Endothelial cell of umbilical vein (primary cell): Measurements from ENCODE around the gene HES6. TPM values are rescaled to one million over a fixed set of nuclear protein-coding genes. Genes with fewer than 3 reads are reported as not detected.

Source experiments
- BruUV-seq: library from RNA; stranded (reverse); fragments of 400-500 nt; replicated peaks from 2 replicates; lab custom pipeline; 2021; lab: Mats Ljungman, UMichigan
- CTCF ChIA-PET: fragments of 300-600, 350-600 bp; sonication (Branson Sonifier 250); formaldehyde crosslinking; loops from one replicate; lab custom pipeline; 2021; ENCODE audit warnings: antibody characterized with exemption, inconsistent platforms; lab: Charles Lee
- POLR2A ChIA-PET: fragments of 300-600, 350-600 bp; sonication (Branson Sonifier 250); formaldehyde crosslinking; loops from one replicate; lab custom pipeline; 2021; ENCODE audit warnings: antibody characterized with exemption, inconsistent platforms; lab: Charles Lee
- DNase-seq: peaks from one replicate; pipeline ENCODE4 v3.0.0-alpha.2; 2011; ENCODE audit warnings: low read depth, low spot score
- FAIRE-seq: peaks from 2 replicates; lab custom pipeline; 2011; peaks lifted over from hg19 to GRCh38; lab: Jason Lieb, UNC
- H2AFZ ChIP-seq: 2 replicates; pipeline ENCODE4 v1.6.0; 2012; ENCODE audit warnings: low read depth, low read length, control low read depth, inconsistent platforms
- H3K27ac ChIP-seq: 2 replicates; pipeline ENCODE4 v1.5.1; 2011; ENCODE audit warnings: low read depth, mild to moderate bottlenecking, control low read depth, low read length, moderate library complexity; ENCODE audit not compliant: insufficient read depth
- H3K27me3 ChIP-seq, 2 experiments: 2 replicates each; pipeline versions ENCODE4 v1.6.0 to v1.6.1; 2011; ENCODE audit warnings: low read length in 2 of 2, mixed read lengths in 1 of 2; ENCODE audit not compliant: control insufficient read depth in 2 of 2, insufficient read depth in 2 of 2
- H3K36me3 ChIP-seq, 2 experiments: 2 replicates in 1 of 2; 3 replicates in 1 of 2; pipeline ENCODE4 v1.5.1; 2011; ENCODE audit warnings: low read length in 2 of 2, mild to moderate bottlenecking in 1 of 2, moderate library complexity in 1 of 2; ENCODE audit not compliant: control insufficient read depth in 2 of 2, insufficient read depth in 2 of 2; ENCODE audit errors: extremely low read depth in 1 of 2
- H3K4me1 ChIP-seq: 3 replicates; pipeline ENCODE4 v1.5.1; 2011; ENCODE audit warnings: mild to moderate bottlenecking, low read length; ENCODE audit not compliant: control insufficient read depth, insufficient read depth; ENCODE audit errors: extremely low read depth
- H3K4me2 ChIP-seq: 2 replicates; pipeline ENCODE4 v1.6.1; 2011; ENCODE audit warnings: low read length, control low read depth, mixed read lengths; ENCODE audit not compliant: insufficient read depth
- H3K4me3 ChIP-seq, 3 experiments: fragments of 200-600 bp in 1 of 3; sonication (generic), shearing (Covaris generic) in 1 of 3; replicated peaks in 1 of 3; 2 replicates each; pipeline ENCODE4 v1.5.1; 2011 to 2016; ENCODE audit warnings: control low read depth in 3 of 3, low read length in 3 of 3, mild to moderate bottlenecking in 2 of 3, inconsistent platforms in 1 of 3, low read depth in 1 of 3, moderate library complexity in 1 of 3; ENCODE audit not compliant: insufficient read depth in 1 of 3
- H3K79me2 ChIP-seq: 2 replicates; pipeline ENCODE4 v1.6.0; 2012; ENCODE audit warnings: low read length, inconsistent platforms; ENCODE audit not compliant: control insufficient read depth, insufficient read depth
- H3K9ac ChIP-seq: replicated peaks from 2 replicates; pipeline ENCODE3; 2011; ENCODE audit warnings: low read length, control low read depth; ENCODE audit not compliant: insufficient read depth; ENCODE audit errors: extremely low read depth
- H3K9me1 ChIP-seq: replicated peaks from 3 replicates; pipeline ENCODE4 v1.6.0; 2011; ENCODE audit warnings: mild to moderate bottlenecking, low read length; ENCODE audit not compliant: control insufficient read depth, insufficient read depth; ENCODE audit errors: extremely low read depth
- H3K9me3 ChIP-seq: replicated peaks from 2 replicates; pipeline ENCODE4 v1.5.1; 2012; ENCODE audit warnings: low read length, inconsistent platforms; ENCODE audit not compliant: control insufficient read depth, insufficient read depth
- H4K20me1 ChIP-seq: replicated peaks from 2 replicates; pipeline ENCODE3; 2011; ENCODE audit warnings: mild to moderate bottlenecking, low read length; ENCODE audit not compliant: control insufficient read depth, insufficient read depth; ENCODE audit errors: extremely low read depth
- EZH2 ChIP-seq: IDR thresholded peaks from 2 replicates; pipeline ENCODE4 v1.6.1; 2012; ENCODE audit warnings: borderline replicate concordance, low read depth, mild to moderate bottlenecking, moderate library complexity, low read length, inconsistent platforms; ENCODE audit not compliant: severe bottlenecking
- FOS ChIP-seq: IDR thresholded peaks from 2 replicates; pipeline ENCODE4 v1.6.1; 2011; ENCODE audit warnings: mild to moderate bottlenecking, low read length, moderate library complexity, borderline replicate concordance; ENCODE audit not compliant: insufficient read depth
- dilution Hi-C: fragments of 300-500 bp; cut with MboI; formaldehyde crosslinking; loops from one replicate; pipeline ENCODE4 v1.15.0; 2019; ENCODE audit warnings: low sequenced_read_pairs; ENCODE audit not compliant: extremely low pct_ligation_motif_present
- intact Hi-C: fragments of 100-400 bp; cut with micrococcal nuclease; formaldehyde crosslinking; loops from one replicate; pipeline ENCODE4 v1.10.0; 2022
- polyA plus RNA-seq, 4 experiments: library from polyadenylated mRNA; depleted of rRNA in 3 of 4; stranded (reverse) in 3 of 4; unstranded in 1 of 4; fragments of >200 nt; gene quantifications; 2 replicates each; pipeline versions ENCODE4 v1.2.1 to v1.2.3, GENCODE V29; 2011 to 2012; ENCODE audit warnings: missing spikeins in 1 of 4
- total RNA-seq: library from RNA; stranded (reverse); gene quantifications from 2 replicates; pipeline ENCODE4 v1.2.3, GENCODE V29; 2021
- TF ChIP-seq, protein P1 (sequence below), 2 donors: IDR thresholded peaks; 1 replicate in 1 of 2; 2 replicates in 1 of 2; pipeline ENCODE4 v1.5.1; 2011; ENCODE audit warnings: low read length in 2 of 2, mild to moderate bottlenecking in 2 of 2, moderate library complexity in 2 of 2, control low read depth in 1 of 2, inconsistent platforms in 1 of 2, low read depth in 1 of 2; ENCODE audit not compliant: insufficient read depth in 1 of 2; ENCODE audit errors: extremely low read depth in 1 of 2

Gene HES6
- total and polyA plus RNA-seq, 2 donors (not counting 3 experiments of a cell fraction or from before 2014, with no cell fraction given) = 2.2 to 5.1 TPM

DNA sequence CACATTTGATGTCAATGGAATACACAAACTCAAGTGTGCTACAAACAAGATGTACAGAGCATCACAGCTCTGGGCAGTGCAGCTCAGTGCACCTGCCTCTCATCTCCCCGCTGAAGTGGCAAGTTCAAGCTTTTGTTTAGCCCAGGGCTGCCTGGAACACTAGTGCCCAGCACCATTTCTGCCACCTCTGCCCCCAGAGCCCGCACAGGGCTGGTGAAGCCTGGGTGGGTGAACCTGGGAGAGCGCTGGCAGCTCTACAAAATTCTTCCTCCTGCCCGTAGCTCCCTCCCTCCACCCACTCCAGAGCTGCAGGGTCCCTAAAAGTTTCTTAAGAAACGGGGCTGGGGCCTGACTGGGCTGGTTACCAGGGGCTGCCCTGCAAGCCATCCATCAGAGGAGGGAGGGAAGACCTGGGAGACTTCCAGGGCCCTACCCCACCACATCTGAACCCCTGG lies 1.5 kb downstream of the HES6 start:
- FAIRE-seq (no peak), DNase-seq (no peak)
- H2AFZ ChIP-seq = no peak overlapping the region
- no peaks in the 10 kb centered on the region for H3K9me1 ChIP-seq
- H3K27me3 ChIP-seq = peaks cover 9 to 12% of the 10 kb centered on the region in 2 experiments
- H3K4me3 ChIP-seq = no peak overlapping the region
- POLR2A ChIA-PET = no interaction called here
- H4K20me1 ChIP-seq = no peaks in the 10 kb centered on the region
- CTCF ChIA-PET = interaction anchor here (1.2 to 3.2 kb wide), 2 partner anchors 16 to 25 kb away, joined by 3 to 10 read pairs; no protein-coding TSS in a partner anchor
- no peak overlapping the region for H3K4me2 ChIP-seq
- no TSS peak for BruUV-seq
- H3K9ac ChIP-seq = no peak overlapping the region
- no peaks in the 10 kb centered on the region for H3K79me2 ChIP-seq
- no peak overlapping the region for H3K27ac ChIP-seq
- no peaks in the 10 kb centered on the region for H3K36me3 ChIP-seq
- H3K9me3 ChIP-seq = no peaks in the 10 kb centered on the region
- dilution Hi-C loops = no loop called here
- intact Hi-C loops = loop anchor here (10.0 kb wide), 1 partner anchor 174 kb away; the partner anchor contains the start of gene SCLY
- TF ChIP-seq EZH2 (no peak), FOS (no peak)
- TF ChIP-seq, protein P1, sequence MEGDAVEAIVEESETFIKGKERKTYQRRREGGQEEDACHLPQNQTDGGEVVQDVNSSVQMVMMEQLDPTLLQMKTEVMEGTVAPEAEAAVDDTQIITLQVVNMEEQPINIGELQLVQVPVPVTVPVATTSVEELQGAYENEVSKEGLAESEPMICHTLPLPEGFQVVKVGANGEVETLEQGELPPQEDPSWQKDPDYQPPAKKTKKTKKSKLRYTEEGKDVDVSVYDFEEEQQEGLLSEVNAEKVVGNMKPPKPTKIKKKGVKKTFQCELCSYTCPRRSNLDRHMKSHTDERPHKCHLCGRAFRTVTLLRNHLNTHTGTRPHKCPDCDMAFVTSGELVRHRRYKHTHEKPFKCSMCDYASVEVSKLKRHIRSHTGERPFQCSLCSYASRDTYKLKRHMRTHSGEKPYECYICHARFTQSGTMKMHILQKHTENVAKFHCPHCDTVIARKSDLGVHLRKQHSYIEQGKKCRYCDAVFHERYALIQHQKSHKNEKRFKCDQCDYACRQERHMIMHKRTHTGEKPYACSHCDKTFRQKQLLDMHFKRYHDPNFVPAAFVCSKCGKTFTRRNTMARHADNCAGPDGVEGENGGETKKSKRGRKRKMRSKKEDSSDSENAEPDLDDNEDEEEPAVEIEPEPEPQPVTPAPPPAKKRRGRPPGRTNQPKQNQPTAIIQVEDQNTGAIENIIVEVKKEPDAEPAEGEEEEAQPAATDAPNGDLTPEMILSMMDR (IDR thresholded peaks at IDR 0.05; ENCODE audit: extremely low read depth in 1 of 2, insufficient read depth in 1 of 2, low read depth in 1 of 2, low read length in 2 of 2) = no peak
- H3K4me1 ChIP-seq = peaks cover 3% of the 10 kb centered on the region
